IMR-90 (cell line): ENCODE measurements around the gene ARRDC1. TPM values are rescaled to one million over a fixed set of nuclear protein-coding genes. Genes with fewer than 3 reads are reported as not detected.

ENCODE experiments used
- ATAC-seq: fragments of 200-7000 bp; cut with Tn5 transposase; 2 replicates; pipeline ENCODE4 v1.9.1; 2020; ENCODE audit warnings: low read depth, mild to moderate bottlenecking, moderate library complexity
- BruUV-seq: library from RNA; stranded (reverse); fragments of 400-500 nt; replicated peaks from 2 replicates; lab custom pipeline; 2021; lab: Mats Ljungman, UMichigan
- CTCF ChIA-PET: fragments of 300-600 bp; formaldehyde crosslinking; extraction: SDS; loops from one replicate; lab custom pipeline; 2021; ENCODE audit warnings: antibody characterized with exemption; lab: Yijun Ruan, JAX
- POLR2A ChIA-PET: fragments of 300-600 bp; sonication (Branson Sonifier 250); formaldehyde crosslinking; loops from one replicate; lab custom pipeline; 2022; ENCODE audit warnings: antibody characterized with exemption; ENCODE audit not compliant: unreplicated experiment; lab: Charles Lee
- DNase-seq: peaks from one replicate; pipeline ENCODE4 v3.0.0; 2013
- H2AFZ ChIP-seq: replicated peaks from 2 replicates; pipeline ENCODE3; 2013; ENCODE audit warnings: low read length, mild to moderate bottlenecking; ENCODE audit not compliant: poor library complexity
- H2AK5ac ChIP-seq: 2 replicates; pipeline ENCODE4 v1.6.1; 2013; ENCODE audit warnings: low read depth, low read length, inconsistent platforms
- H2AK9ac ChIP-seq: replicated peaks from 2 replicates; pipeline ENCODE3; 2013; ENCODE audit warnings: mild to moderate bottlenecking, low read depth, low read length, moderate library complexity; ENCODE audit not compliant: poor library complexity
- H2BK120ac ChIP-seq: 2 replicates; pipeline ENCODE4 v1.6.1; 2013; ENCODE audit warnings: low read depth, low read length, inconsistent platforms
- H2BK15ac ChIP-seq: 3 replicates; pipeline ENCODE4 v1.6.1; 2013; ENCODE audit warnings: low read depth, low read length, inconsistent platforms
- H2BK20ac ChIP-seq: 2 replicates; pipeline ENCODE4 v1.6.1; 2013; ENCODE audit warnings: low read depth, mild to moderate bottlenecking, inconsistent platforms, low read length, moderate library complexity
- H2BK5ac ChIP-seq: 2 replicates; pipeline ENCODE4 v1.6.1; 2013; ENCODE audit warnings: mild to moderate bottlenecking, low read depth, low read length, inconsistent platforms; ENCODE audit not compliant: poor library complexity, severe bottlenecking
- H3K14ac ChIP-seq: replicated peaks from 2 replicates; pipeline ENCODE4 v1.6.1; 2013; ENCODE audit warnings: low read depth, low read length, inconsistent platforms
- H3K18ac ChIP-seq: 2 replicates; pipeline ENCODE4 v1.6.1; 2013; ENCODE audit warnings: low read depth, low read length, control low read depth
- H3K23ac ChIP-seq: 2 replicates; pipeline ENCODE4 v1.6.1; 2013; ENCODE audit warnings: low read depth, low read length, inconsistent platforms
- H3K27ac ChIP-seq: 2 replicates; pipeline ENCODE4 v1.5.1; 2013; ENCODE audit warnings: mild to moderate bottlenecking, control low read depth, low read length; ENCODE audit not compliant: insufficient read depth
- H3K27me3 ChIP-seq: 2 replicates; pipeline ENCODE4 v1.6.1; 2013; ENCODE audit warnings: low read length; ENCODE audit not compliant: control insufficient read depth, insufficient read depth
- H3K36me3 ChIP-seq: 2 replicates; pipeline ENCODE4 v1.6.1; 2013; ENCODE audit warnings: low read length, mixed read lengths; ENCODE audit not compliant: control insufficient read depth, insufficient read depth
- H3K4ac ChIP-seq: 2 replicates; pipeline ENCODE4 v1.6.1; 2013; ENCODE audit warnings: low read depth, low read length, inconsistent platforms
- H3K4me1 ChIP-seq: 2 replicates; pipeline ENCODE4 v1.6.1; 2013; ENCODE audit warnings: low read length, mixed read lengths; ENCODE audit not compliant: control insufficient read depth, insufficient read depth
- H3K4me2 ChIP-seq: 2 replicates; pipeline ENCODE4 v1.6.1; 2013; ENCODE audit warnings: low read depth, mild to moderate bottlenecking, control low read depth, low read length, moderate library complexity
- H3K4me3 ChIP-seq: 2 replicates; pipeline ENCODE4 v1.5.1; 2013; ENCODE audit warnings: low read depth, mild to moderate bottlenecking, control low read depth, low read length, moderate library complexity; ENCODE audit not compliant: insufficient read depth
- H3K56ac ChIP-seq: 2 replicates; pipeline ENCODE4 v1.6.1; 2013; ENCODE audit warnings: low read length, inconsistent platforms; ENCODE audit not compliant: insufficient read depth; ENCODE audit errors: extremely low read depth
- H3K79me1 ChIP-seq, 2 experiments: 2 replicates each; pipeline ENCODE4 v1.6.1; 2013; ENCODE audit warnings: low read length in 2 of 2, inconsistent platforms in 1 of 2, low read depth in 1 of 2
- H3K9ac ChIP-seq: 2 replicates; pipeline ENCODE4 v1.6.1; 2013; ENCODE audit warnings: low read depth, low read length, control low read depth
- H3K9me1 ChIP-seq: 2 replicates; pipeline ENCODE4 v1.6.1; 2013; ENCODE audit warnings: low read length, inconsistent platforms; ENCODE audit not compliant: insufficient read depth
- H3K9me3 ChIP-seq: 2 replicates; pipeline ENCODE4 v1.6.1; 2013; ENCODE audit warnings: low read length; ENCODE audit not compliant: control insufficient read depth, insufficient read depth
- H4K20me1 ChIP-seq: 2 replicates; pipeline ENCODE4 v1.6.1; 2013; ENCODE audit warnings: low read length, inconsistent platforms; ENCODE audit not compliant: insufficient read depth
- H4K5ac ChIP-seq: 2 replicates; pipeline ENCODE4 v1.6.1; 2013; ENCODE audit warnings: mild to moderate bottlenecking, low read depth, low read length, control low read depth
- H4K8ac ChIP-seq, 2 experiments: 2 replicates each; pipeline ENCODE4 v1.6.1; 2013; ENCODE audit warnings: low read depth in 2 of 2, low read length in 2 of 2, control low read depth in 1 of 2, inconsistent platforms in 1 of 2
- H4K91ac ChIP-seq: 2 replicates; pipeline ENCODE4 v1.6.1; 2013; ENCODE audit warnings: low read depth, low read length, inconsistent platforms; ENCODE audit not compliant: insufficient read depth
- FOS ChIP-seq: fragments of 150-350 bp; IDR thresholded peaks from 2 replicates; pipeline ENCODE4 v1.6.1; 2016; ENCODE audit warnings: low read depth, low read length
- MAFK ChIP-seq: IDR thresholded peaks from 2 replicates; pipeline ENCODE4 v1.6.1; 2012; ENCODE audit warnings: low read depth, low read length, improper control_type of control experiment
- RAD21 ChIP-seq: IDR thresholded peaks from 2 replicates; pipeline ENCODE4 v1.6.1; 2012; ENCODE audit warnings: low read length, improper control_type of control experiment
- SMC3 ChIP-seq: fragments of 150-350 bp; IDR thresholded peaks from 2 replicates; pipeline ENCODE4 v1.6.1; 2016; ENCODE audit warnings: low read depth, mild to moderate bottlenecking, antibody characterized with exemption, low read length, moderate library complexity
- WGBS, 2 experiments: methylation state at CpG; one replicate each; pipeline versions ENCODE4 v1.1.5 to v1.1.7; 2013; ENCODE audit warnings: missing lambda C conversion rate in 2 of 2; ENCODE audit not compliant: insufficient read length in 1 of 2; ENCODE audit errors: extremely low coverage in 2 of 2; 5-methylcytosine and 5-hydroxymethylcytosine counted together
- dilution Hi-C: fragments of 300-500 bp; cut with HindIII; formaldehyde crosslinking; loops from one replicate; pipeline ENCODE4 v1.14.3; 2018; ENCODE audit warnings: low sequenced_read_pairs; ENCODE audit not compliant: unreplicated experiment
- in situ Hi-C: fragments of 300-500 bp; cut with MboI; formaldehyde crosslinking; loops from 3 replicates; pipeline ENCODE4 v1.14.3; 2019; ENCODE audit warnings: low sequenced_read_pairs, inconsistent platforms, mixed read lengths
- intact Hi-C: fragments of 100-400 bp; cut with micrococcal nuclease; formaldehyde crosslinking; loops from 2 replicates; pipeline ENCODE4 v1.10.0; 2022
- polyA plus RNA-seq, 3 experiments: library from polyadenylated mRNA; depleted of rRNA; stranded (reverse); fragments of >200 nt; gene quantifications; 2 replicates each; pipeline ENCODE4 v1.2.3, GENCODE V29; 2012; ENCODE audit warnings: low replicate concordance in 1 of 3
- total RNA-seq: library from RNA; depleted of rRNA; stranded (reverse); fragments of >200 nt; gene quantifications from 2 replicates; pipeline ENCODE4 v1.2.3, GENCODE V29; 2012

Gene ARRDC1
- total and polyA plus RNA-seq, 2 of the 4 experiments (the other 2 are of a cell fraction) = 7.7 to 41.4 TPM

DNA sequence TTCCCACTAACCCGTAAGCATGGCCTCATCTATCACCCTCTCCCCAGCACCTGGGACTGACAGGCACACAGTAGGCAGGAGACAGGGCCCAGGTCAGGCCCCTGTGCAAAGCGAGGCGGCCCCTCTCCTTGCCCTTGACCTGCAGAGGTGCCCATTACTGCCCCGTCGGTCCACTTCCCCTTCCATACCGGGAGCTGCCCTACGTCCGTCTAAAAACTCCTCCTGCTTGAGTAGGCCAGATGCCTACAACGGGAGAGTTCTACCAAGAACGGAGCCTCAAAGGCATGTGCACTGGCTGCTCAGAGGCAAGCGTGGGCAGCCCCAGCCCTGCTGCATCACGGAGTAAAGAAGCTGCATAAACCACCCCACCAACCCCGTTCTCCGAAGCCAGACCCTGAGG is 22.1 kb upstream of the ARRDC1 start:
- no peaks in the 10 kb centered on the region for H3K9me1 ChIP-seq
- no peak overlapping the region for H4K91ac ChIP-seq
- no peak overlapping the region for H2BK15ac ChIP-seq
- H4K8ac ChIP-seq = no peak overlapping the region
- no peaks in the 10 kb centered on the region for H3K4me1 ChIP-seq
- H4K20me1 ChIP-seq = peaks cover 4% of the 10 kb centered on the region
- no peak overlapping the region for H3K4me3 ChIP-seq
- no peak overlapping the region for H2BK5ac ChIP-seq
- H3K18ac ChIP-seq = no peak overlapping the region
- CTCF ChIA-PET = no interaction called here
- DNase-seq (no peak), ATAC-seq (no peak)
- no peaks in the 10 kb centered on the region for H3K27me3 ChIP-seq
- H3K4ac ChIP-seq = no peak overlapping the region
- H3K23ac ChIP-seq = no peak overlapping the region
- WGBS, 2 experiments = 93% methylated on average over 3 of the region's 14 CpGs; no CpG with 5 or more reads in 1 of the 2 experiments
- H2AK9ac ChIP-seq = no peak overlapping the region
- H2AK5ac ChIP-seq = no peak overlapping the region
- no peak overlapping the region for H3K9ac ChIP-seq
- H3K4me2 ChIP-seq = no peak overlapping the region
- no peak overlapping the region for H3K14ac ChIP-seq
- H3K36me3 ChIP-seq = peaks cover 42% of the 10 kb centered on the region
- H2BK120ac ChIP-seq = no peak overlapping the region
- no peak for TF ChIP-seq SMC3
- no peak for TF ChIP-seq MAFK
- no peak for TF ChIP-seq RAD21
- no peak for TF ChIP-seq FOS
- H3K79me1 ChIP-seq = peaks cover under 1 to 29% of the 10 kb centered on the region in 2 experiments; a peak in 3 of 4 replicates
- BruUV-seq = no TSS peak
- no peak overlapping the region for H2BK20ac ChIP-seq
- POLR2A ChIA-PET = no interaction called here
- no peak overlapping the region for H3K27ac ChIP-seq
- H4K5ac ChIP-seq = no peak overlapping the region
- in situ Hi-C loops = no loop called here
- dilution Hi-C loops = no loop called here
- H3K9me3 ChIP-seq = no peaks in the 10 kb centered on the region
- intact Hi-C loops = no loop called here
- no peak overlapping the region for H2AFZ ChIP-seq
- H3K56ac ChIP-seq = no peak overlapping the region
